Measurements from ENCODE around the gene FHL2. TPM values are rescaled to one million over a fixed set of nuclear protein-coding genes. Genes with fewer than 3 reads are reported as not detected.
A peak's percentile ranks its signal among the peaks of the same experiment; 100 is the strongest.

Gene FHL2
- total and polyA plus RNA-seq, 9 of the 15 experiments (the other 6 are each of a cell fraction or from before 2014, with no cell fraction given) = 7.5 to 33.1 (median 23.9) TPM

DNA sequence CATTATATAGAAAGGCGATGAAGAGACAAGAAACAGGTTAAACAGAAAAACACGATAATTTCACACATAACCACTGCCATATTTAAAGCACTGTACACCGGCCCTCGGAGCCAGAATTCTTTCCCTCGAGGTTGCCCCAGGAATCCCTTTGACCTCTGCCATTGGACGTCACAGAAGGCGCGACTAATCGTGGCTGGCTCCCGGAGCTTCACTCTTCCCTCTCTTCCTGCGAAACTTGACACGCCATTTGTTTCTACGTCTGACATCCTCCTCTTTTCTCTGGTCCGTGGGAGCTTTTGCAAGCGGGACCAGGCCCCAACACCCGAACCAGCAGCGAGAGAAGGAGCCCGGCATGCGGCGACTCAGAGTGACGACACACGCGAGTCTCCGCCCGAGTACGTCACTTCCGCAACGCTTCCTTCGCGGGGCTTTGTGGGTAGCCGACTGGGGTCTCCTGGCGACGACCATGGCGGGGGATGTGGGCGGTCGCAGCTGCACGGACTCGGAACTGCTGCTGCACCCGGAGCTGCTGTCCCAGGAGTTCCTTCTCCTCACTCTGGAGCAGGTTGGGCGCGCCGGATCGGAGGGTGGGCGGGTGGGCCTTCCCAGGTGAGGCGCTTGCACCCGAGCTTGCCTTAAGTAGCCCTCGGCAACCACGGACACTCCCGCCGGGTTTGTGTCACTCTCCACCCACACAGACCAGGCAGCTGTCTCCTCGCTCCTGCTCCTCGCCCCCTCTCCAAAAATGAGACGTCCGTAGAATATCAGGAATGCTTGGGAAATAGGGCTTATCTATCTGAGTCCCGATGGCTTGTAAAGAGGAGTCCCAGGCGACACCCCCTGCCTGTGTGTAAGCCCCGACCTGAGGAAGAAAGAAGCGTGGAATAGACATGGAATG, 61.5 kb downstream of the FHL2 start, which contains the start of gene C2orf49 (continued):
- TF ChIP-seq POLR2G (IDR thresholded peaks at IDR 0.05; ENCODE audit: low read depth, low read length) (peak; percentile 84), RBFOX2 (IDR thresholded peaks at IDR 0.05; ENCODE audit: low read depth, low read length) (peak; percentile 85), BRCA1 (IDR thresholded peaks at IDR 0.05) (no peak), BRCA1 (CRISPR knock-in tag; IDR thresholded peaks at IDR 0.05) (no peak), SPI1 (IDR thresholded peaks at IDR 0.05; ENCODE audit: borderline replicate concordance, low read depth, low read length) (0 out of 2 replicates have a peak, but pooled peaks have one; percentile 18), MCM5 (IDR thresholded peaks at IDR 0.05; ENCODE audit: low read depth) (no peak), ZNF586 (CRISPR knock-in tag; conservative IDR thresholded peaks at IDR 0.05) (no peak), KDM4B (IDR thresholded peaks at IDR 0.05; ENCODE audit: borderline replicate concordance in 2 of 2, low read depth in 1 of 2) (no peak), SRSF9 (IDR thresholded peaks at IDR 0.05; ENCODE audit: borderline replicate concordance, low read depth, low read length) (no peak), ZNF41 (CRISPR knock-in tag; conservative IDR thresholded peaks at IDR 0.05) (0 out of 2 replicates have a peak, but pooled peaks have one; percentile 36), NELFE (IDR thresholded peaks at IDR 0.05; ENCODE audit: insufficient read depth, insufficient read length) (no peak), RAD51 (IDR thresholded peaks at IDR 0.05; ENCODE audit: borderline replicate concordance, low read depth) (no peak), ZNF551 (CRISPR knock-in tag; IDR thresholded peaks at IDR 0.05) (no peak), COPS2 (conservative IDR thresholded peaks at IDR 0.05) (no peak), MCM2 (IDR thresholded peaks at IDR 0.05; ENCODE audit: low read depth) (no peak)
- TF ChIP-seq, protein P1, sequence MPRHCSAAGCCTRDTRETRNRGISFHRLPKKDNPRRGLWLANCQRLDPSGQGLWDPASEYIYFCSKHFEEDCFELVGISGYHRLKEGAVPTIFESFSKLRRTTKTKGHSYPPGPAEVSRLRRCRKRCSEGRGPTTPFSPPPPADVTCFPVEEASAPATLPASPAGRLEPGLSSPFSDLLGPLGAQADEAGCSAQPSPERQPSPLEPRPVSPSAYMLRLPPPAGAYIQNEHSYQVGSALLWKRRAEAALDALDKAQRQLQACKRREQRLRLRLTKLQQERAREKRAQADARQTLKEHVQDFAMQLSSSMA (CRISPR knock-in tag; IDR thresholded peaks at IDR 0.05) = no peak
- TF ChIP-seq, protein P2, sequence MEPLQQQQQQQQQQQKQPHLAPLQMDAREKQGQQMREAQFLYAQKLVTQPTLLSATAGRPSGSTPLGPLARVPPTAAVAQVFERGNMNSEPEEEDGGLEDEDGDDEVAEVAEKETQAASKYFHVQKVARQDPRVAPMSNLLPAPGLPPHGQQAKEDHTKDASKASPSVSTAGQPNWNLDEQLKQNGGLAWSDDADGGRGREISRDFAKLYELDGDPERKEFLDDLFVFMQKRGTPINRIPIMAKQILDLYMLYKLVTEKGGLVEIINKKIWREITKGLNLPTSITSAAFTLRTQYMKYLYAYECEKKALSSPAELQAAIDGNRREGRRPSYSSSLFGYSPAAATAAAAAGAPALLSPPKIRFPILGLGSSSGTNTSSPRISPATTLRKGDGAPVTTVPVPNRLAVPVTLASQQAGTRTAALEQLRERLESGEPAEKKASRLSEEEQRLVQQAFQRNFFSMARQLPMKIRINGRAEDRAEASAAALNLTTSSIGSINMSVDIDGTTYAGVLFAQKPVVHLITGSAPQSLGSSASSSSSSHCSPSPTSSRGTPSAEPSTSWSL (CRISPR knock-in tag; IDR thresholded peaks at IDR 0.05; ENCODE audit: borderline replicate concordance) = no peak
- TF ChIP-seq, protein P3, sequence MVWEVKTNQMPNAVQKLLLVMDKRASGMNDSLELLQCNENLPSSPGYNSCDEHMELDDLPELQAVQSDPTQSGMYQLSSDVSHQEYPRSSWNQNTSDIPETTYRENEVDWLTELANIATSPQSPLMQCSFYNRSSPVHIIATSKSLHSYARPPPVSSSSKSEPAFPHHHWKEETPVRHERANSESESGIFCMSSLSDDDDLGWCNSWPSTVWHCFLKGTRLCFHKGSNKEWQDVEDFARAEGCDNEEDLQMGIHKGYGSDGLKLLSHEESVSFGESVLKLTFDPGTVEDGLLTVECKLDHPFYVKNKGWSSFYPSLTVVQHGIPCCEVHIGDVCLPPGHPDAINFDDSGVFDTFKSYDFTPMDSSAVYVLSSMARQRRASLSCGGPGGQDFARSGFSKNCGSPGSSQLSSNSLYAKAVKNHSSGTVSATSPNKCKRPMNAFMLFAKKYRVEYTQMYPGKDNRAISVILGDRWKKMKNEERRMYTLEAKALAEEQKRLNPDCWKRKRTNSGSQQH (CRISPR knock-in tag; IDR thresholded peaks at IDR 0.05) = peak; percentile 79; the same call in 1 of the 2 replicates
- TF ChIP-seq, protein P4, sequence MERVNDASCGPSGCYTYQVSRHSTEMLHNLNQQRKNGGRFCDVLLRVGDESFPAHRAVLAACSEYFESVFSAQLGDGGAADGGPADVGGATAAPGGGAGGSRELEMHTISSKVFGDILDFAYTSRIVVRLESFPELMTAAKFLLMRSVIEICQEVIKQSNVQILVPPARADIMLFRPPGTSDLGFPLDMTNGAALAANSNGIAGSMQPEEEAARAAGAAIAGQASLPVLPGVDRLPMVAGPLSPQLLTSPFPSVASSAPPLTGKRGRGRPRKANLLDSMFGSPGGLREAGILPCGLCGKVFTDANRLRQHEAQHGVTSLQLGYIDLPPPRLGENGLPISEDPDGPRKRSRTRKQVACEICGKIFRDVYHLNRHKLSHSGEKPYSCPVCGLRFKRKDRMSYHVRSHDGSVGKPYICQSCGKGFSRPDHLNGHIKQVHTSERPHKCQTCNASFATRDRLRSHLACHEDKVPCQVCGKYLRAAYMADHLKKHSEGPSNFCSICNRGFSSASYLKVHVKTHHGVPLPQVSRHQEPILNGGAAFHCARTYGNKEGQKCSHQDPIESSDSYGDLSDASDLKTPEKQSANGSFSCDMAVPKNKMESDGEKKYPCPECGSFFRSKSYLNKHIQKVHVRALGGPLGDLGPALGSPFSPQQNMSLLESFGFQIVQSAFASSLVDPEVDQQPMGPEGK (CRISPR knock-in tag; IDR thresholded peaks at IDR 0.05; ENCODE audit: borderline replicate concordance) = no peak
- TF ChIP-seq, protein P5, sequence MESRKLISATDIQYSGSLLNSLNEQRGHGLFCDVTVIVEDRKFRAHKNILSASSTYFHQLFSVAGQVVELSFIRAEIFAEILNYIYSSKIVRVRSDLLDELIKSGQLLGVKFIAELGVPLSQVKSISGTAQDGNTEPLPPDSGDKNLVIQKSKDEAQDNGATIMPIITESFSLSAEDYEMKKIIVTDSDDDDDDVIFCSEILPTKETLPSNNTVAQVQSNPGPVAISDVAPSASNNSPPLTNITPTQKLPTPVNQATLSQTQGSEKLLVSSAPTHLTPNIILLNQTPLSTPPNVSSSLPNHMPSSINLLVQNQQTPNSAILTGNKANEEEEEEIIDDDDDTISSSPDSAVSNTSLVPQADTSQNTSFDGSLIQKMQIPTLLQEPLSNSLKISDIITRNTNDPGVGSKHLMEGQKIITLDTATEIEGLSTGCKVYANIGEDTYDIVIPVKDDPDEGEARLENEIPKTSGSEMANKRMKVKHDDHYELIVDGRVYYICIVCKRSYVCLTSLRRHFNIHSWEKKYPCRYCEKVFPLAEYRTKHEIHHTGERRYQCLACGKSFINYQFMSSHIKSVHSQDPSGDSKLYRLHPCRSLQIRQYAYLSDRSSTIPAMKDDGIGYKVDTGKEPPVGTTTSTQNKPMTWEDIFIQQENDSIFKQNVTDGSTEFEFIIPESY (CRISPR knock-in tag; IDR thresholded peaks at IDR 0.05) = no peak
